GM10847 (cell line): Measurements from ENCODE around the gene MELTF.

ENCODE experiments used
- POLR2A ChIP-seq: IDR thresholded peaks from 2 replicates; pipeline ENCODE4 v1.6.1; 2011; ENCODE audit not compliant: insufficient read length; ENCODE audit errors: extremely low read depth

The MELTF gene

DNA sequence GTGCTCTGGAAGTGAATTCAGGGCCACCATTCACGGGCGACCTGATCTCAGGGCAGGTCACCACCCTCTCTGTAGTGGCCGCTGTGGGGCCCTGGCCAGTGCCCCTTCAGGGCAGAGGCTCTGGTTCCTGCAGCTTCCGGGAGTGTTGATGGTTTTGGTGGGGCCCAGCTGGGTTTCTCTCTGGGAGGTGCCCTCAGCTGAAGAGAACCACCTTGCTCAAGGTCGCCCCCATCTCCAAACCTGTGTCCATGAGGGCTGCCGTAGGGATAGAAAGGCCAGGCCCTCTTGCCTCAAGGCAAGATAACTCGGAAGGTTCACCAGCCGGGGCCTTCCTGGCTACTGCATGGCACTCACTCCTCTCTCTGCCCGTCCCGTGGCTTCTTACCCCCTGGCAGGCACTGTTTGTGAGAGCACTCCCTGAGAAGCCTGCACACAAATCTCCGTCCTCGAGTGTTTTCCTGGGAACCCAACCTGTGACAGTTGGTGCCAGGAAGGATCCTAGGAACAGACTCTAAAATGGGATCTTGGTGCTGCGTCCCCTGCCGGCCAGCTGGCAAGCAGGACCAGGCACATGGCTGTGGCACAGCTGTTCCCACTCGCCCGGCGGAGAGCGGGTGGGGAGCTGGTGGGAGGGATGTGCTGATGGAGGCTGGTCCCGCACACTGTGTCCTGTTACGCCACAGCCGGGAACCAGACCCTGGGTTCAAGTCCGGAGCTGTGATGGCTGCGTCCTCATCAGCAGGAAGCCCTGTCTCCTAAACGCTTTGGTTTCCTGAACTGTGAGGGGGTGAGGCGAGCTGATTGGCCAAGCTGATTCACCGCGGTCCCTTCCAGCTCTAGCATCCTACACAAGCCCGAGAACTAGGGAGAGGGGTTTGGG is 37.8 kb downstream of the MELTF start:
- TF ChIP-seq POLR2A: no peak

DNA sequence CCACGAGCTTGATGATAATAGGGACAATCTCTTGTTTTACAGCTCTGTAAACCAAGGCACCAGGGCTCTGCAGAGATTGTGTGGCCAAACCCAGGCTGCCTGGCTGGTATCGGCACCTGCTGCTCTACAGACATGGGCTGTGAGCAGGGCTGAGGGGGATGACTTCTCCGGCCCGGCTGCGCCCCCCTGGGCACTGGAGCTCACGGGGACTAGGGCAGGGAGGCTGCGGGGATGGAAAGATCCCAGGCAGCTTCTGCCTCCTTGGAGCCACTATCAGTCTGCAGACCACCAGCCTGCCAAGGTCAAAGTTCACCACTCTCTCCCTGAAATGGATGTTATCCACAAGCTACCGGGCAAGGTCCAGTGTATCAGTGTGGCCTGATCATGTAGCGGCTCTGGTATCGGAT is 39.0 kb downstream of the MELTF start:
- no peak for TF ChIP-seq POLR2A

DNA sequence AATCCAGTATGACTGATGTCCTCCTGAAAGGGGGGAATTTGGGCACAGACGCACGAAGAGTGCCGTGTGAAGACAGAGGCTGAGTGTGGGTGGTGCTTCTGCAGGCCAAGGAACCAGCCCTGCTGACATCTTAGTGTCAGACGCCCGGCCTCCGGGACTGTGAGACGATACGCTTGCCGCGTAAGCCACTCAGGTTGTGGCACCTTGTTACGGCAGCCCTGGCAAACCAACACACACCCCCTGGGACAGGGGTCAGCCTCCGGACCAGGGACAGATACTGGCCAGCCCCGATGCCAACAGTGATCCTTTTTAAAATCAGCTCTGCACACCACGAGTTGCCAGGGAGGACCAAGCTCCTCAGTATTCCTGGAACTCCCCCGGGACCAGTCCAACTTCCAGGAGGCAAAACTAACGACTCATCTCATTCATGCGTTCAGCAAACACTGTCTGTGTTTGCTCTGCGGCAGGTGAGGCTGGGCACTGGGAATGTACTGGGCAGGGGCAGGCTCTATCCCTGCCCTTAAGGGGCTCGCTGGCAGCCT is 39.8 kb downstream of the MELTF start:
- TF ChIP-seq POLR2A: no peak

DNA sequence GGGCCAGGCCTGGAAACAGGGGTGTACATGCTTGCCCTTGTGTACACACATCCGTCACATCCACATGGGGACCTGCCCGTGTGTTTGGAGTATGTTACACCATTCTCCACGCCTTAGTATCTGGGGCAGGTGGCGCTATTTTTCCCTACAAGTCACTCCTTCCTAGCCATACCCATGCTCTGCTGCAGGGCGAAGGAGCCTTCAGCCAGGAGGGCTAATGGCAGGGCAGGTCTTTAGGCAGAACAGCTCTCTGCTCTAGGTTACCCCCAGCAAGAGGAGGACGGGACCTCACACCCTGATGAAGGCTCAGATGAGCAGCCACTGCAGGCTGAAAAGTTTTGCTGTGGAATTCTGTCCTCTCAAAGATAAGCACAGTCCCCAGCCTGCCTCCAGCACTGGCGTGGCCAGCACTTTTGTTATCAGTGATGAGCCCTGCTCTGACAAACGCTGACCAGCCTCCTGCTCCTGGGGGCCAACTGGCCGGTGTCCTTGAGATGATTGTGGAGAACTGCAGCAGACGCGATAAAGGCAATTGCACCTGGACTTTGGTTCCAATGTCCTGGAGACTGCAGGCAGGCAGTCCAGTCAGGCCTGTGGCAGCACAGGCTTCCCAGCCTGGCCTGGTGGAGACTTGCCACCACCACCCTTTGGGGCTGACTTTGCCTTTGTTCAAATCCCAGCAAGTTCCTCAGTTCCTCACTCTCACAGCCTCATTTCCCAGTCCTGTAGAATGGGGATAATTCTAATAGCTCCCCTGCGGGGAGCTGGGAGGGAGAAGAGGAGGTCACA is 41.2 kb downstream of the MELTF start:
- TF ChIP-seq POLR2A: no peak

DNA sequence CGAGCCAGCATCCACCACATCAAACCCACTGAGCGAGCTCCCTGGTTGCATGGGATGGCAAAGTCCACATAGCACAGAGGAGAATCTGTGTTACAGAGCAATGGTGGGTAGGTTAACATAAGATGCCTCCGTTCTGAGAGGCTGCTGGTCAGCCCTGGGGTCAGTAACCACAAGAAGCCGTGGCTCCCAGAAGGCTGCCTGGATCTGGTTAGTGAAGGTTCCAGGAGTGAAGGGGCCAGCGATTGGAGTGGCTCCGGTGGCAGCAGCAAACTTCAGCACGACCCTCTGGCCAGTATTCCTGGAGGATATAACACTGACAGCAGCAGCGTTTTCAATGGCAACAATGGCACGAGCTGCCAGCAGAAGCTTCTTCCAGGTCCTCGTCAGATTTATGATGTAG is 42.6 kb downstream of the MELTF start:
- no peak for TF ChIP-seq POLR2A

DNA sequence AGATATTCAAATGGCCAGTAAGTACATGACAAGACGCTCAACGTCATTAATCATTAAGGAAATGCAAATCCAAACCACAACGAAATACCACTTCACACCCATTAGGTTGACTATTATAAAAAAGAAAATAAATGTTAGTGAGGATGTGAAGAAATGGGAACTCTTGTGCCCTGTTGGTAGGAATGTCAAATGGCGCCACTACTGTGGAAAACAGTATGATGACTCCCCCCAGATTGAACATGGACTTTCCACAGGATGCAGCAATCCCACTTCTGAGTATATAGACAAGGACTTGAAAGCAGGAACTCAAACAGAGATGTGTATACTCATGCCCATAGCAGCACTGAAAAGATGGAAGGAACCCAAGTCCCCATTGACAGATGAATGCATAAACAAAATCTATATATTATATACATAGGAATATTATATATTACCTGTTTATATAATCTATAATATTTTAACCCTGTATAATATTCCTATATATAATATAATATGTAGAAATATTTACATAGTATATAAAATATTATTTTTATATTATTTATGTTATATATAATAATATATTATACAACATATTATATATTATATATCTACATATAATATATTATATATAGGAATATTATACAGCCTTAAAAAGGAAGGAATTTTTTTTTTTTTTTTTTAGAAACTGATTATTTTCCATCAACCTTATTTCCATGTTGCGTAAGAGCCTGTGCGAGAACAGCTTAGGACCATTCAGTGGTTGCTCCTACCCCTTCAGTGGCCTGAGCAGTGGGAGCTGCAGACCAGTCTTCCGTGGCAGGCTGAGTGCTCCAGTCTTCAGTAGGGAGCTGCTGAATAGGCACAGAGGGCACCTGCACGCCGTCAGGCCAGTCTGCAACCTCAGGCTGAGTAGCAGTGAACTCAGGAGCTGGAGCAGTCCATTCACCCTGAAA is 43.4 kb downstream of the MELTF start:
- no peak for TF ChIP-seq POLR2A

DNA sequence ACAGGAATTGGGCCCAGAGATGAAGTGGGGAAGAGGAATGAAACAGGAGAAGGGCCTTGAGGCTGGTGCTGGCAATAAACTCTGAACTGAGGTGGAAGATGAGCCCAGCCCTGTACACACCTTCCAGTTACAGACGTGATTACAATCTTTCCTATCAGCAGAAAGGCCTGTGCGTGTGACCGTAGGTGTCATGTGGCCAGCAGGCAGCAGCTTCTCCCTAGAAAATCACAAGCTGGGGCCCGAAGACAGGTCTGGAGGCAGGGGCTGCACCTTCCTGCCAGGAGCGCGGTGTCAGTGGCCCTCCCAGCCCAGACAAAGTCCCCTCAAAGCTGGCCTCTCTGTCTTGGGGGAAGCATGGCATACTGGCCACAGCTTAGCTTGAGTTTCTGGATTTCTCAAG is 44.3 kb downstream of the MELTF start:
- no peak for TF ChIP-seq POLR2A

DNA sequence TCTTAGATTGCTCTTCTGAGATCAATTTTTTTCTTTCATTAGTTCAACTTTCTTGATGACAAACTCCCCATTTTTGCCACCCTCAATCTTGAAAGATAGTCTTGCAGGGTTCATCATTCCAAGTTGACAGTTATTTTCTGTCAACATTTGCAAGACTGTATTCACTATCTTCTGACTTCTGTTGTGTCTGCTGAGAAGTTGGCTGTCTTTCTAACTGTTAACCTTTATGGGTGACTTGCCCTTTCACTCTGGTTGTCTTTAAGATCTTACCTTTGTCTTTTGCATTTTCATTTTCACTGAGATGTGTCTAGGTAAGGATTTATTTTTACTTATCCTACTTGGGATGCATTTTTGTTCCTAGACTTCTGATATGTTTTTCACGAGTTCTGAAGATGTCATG is 46.4 kb downstream of the MELTF start:
- no peak for TF ChIP-seq POLR2A

DNA sequence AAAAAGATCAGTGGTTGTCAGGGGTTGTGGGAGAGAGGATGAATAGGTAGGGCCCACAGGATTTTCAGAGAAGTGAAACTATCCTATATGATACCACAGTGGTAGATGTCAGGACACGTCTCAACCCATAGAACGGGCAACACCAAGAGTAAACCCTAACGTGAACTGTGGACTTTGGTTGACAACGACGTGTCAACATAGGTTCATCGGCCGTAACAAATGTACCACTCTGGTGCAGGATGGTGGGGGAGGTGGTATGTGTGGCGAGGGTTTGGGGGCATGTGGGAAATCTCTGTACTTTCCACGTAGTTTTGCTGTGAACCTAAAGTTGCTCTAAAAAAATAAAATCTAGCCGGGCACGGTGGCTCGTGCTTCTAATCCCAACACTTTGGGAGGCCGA is 48.0 kb downstream of the MELTF start:
- TF ChIP-seq POLR2A: no peak

DNA sequence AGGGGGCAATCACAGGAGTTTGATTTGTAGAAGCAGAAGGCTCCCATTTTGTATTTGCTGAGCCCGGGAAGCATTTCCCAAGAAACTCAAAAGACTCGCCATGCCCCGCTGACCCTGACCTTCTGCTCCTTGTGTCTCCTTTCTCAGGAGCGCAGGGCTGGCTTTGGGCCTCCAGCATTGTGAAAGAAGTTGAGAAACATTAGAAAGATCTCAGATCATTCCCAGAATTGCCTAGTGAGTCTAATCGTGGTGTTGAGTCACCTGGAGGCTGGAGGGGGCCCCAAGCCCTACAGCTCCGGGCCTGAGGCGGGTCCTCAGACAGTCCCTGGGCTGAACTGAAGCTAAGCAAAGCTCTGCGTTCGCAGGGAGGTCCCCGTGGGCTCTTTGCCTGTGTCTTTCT is 50.1 kb downstream of the MELTF start:
- no peak for TF ChIP-seq POLR2A

DNA sequence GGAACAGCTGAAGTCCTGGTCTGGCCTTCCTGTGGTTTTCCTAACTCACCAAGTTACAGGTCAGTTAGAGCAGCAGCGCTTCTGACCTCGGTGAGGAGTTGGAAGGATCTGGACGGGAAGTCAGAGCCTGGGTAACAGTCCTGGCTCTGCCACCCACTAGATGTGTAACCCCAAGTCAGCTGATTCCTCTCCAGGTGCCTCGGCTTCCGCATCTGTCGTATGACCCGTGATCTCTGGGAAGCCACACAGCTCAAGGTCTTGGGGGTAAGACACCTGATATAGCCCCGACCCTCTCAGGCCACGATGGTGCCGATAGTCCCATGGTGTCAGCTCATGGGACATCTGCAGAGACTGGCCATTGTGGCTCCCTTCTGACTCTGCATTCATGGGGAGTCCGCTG is 52.7 kb downstream of the MELTF start:
- no peak for TF ChIP-seq POLR2A

DNA sequence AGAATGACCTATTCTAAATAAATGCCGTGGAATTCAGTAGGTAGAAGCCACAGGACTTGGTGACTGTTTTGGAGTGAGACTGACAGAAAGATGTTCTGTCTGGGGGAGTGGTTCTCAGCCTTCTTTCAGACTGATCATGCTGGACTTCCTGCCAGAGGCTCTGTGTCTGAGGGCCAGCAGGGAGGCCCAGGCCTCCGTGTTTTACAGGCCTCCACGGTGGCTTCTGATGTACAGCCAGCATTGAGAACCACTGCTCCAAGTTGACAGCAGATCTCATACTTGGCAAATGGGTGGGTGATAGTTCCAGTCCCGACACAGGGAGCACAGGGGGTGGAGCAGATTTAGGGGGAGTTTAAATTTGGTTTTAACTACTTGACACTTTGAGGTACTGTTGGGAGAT is 54.3 kb downstream of the MELTF start:
- TF ChIP-seq POLR2A: no peak

DNA sequence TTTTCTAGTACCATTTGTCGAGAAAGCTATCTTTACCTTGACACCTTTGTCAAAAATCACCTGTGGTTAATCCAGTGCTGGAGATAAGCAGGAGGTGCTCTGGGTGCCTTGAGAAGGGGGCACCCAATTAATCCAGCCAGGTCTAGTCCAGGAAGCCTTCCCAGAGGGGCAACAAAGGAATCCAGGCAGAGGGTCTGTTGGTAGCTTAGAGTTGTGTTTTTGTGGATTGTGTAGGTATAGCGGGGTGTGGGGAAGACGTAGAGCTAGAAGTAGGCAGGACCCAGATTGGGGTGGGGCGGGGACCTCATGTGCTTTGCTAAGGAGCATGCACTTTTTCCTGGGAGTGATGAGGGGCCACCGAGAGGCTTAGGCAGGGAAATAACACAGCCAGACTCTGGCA is 55.0 kb downstream of the MELTF start:
- no peak for TF ChIP-seq POLR2A

DNA sequence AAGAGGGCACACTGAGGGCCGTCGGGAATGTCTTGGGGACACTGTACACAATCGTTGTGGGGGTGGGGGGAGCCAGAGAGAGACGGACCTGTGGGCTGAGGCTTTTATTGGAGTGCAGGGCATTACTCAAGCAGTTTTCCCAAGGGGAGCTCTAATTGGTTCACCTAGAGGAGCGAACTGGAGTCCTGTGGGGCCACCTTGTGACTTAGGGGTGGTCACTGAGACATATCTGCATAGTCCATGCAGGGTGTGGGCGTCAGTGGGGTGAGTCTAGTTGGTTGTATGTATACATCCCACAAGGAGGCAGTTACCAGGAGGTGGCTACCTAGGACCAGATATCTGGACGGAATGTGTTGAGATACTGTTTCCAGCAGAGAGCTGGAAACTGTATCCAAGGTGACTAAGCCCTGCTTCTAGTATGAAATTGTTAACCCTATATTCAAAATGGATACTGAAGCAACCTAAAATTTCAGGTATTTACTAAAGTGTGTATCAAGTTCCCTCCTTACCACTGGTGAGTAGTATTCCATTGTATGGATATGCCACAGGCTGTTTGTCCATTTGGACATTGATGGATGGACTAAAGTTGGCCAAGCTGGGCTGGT is 58.4 kb downstream of the MELTF start:
- no peak for TF ChIP-seq POLR2A
